GM21526 (cell line): Measurements from ENCODE around the gene IL18.
"Not testable (repeated sequence)": the region's sequence is repeated elsewhere in the genome, so short reads cannot be mapped to it uniquely, and the experiment has no call there.

Source experiments
- ATAC-seq: cut with Tn5 transposase; IDR thresholded peaks from one replicate; pipeline ENCODE4 v1.9.1; 2021; ENCODE audit warnings: moderate library complexity; ENCODE audit not compliant: unreplicated experiment, low FRiP score

IL18 gene

GRCh38 chr11:112127056-112127455, 36.8 kb downstream of the IL18 start:
- ATAC-seq = no peak

- ATAC-seq = no peak
These were observed 40.8 kb downstream of the IL18 start for GRCh38 chr11:112123129-112123528.

GRCh38 chr11:112121981-112122615, 41.8 kb downstream of the IL18 start:
- no peak for ATAC-seq

- no peak for ATAC-seq
These were observed 45.7 kb downstream of the IL18 start for GRCh38 chr11:112118176-112118575.

GRCh38 chr11:112115386-112115785, 48.5 kb downstream of the IL18 start:
- no peak for ATAC-seq

GRCh38 chr11:112114460-112114859, 49.4 kb downstream of the IL18 start:
- no peak for ATAC-seq

- no peak for ATAC-seq
These were observed 50.1 kb downstream of the IL18 start for GRCh38 chr11:112113539-112114457.

- no peak for ATAC-seq
These were observed 57.8 kb downstream of the IL18 start for GRCh38 chr11:112106070-112106469.

GRCh38 chr11:112103446-112103845, 60.4 kb downstream of the IL18 start:
- ATAC-seq = no peak

- ATAC-seq = no peak
These were observed 63.4 kb downstream of the IL18 start for GRCh38 chr11:112100462-112100861.

- ATAC-seq = no peak
These were observed 66.0 kb downstream of the IL18 start for GRCh38 chr11:112097734-112098528.

- no peak for ATAC-seq
These were observed 67.7 kb downstream of the IL18 start for GRCh38 chr11:112096194-112096593.

GRCh38 chr11:112095302-112095701, 68.6 kb downstream of the IL18 start:
- not testable (repeated sequence) for ATAC-seq
